Subcutaneous adipose tissue (tissue), 4 donors: ENCODE data around the gene SAP30L. TPM values are rescaled to one million over a fixed set of nuclear protein-coding genes. Genes with fewer than 3 reads are reported as not detected.

Experiments
- CTCF ChIP-seq: fragments of 450-650 bp; IDR thresholded peaks from one replicate; pipeline ENCODE4 v1.5.1; 2016; ENCODE audit warnings: low read depth, mild to moderate bottlenecking, control low read depth, antibody characterized with exemption, moderate library complexity
- total RNA-seq, 4 donors: library from RNA; depleted of rRNA; stranded (reverse); fragments of >200 nt; gene quantifications; one replicate each; pipeline ENCODE4 v1.1.0, GENCODE V29; 2016

The SAP30L gene
- total RNA-seq, 4 donors from 2014 or later: 22.2 to 43.6 (median 27.6) TPM

DNA sequence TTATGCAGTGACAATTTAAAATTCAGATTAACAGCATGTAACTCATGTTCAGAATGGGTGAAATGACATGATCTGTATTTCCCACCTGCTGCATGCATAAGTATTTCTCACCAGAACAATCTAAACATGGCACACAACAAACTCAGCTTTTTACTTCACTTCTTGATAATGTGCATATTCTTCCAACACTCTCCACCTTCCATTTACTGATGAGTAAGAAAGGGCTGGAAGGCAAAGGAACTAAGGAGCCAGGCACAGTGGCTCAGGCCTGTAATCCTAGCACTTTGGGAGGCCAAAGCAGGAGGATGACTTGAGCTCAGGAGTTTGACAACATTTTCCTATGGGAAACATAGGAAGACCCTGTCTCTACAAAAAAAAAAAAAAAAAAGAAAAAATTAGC, 35.8 kb upstream of the SAP30L start:
- no peak for TF ChIP-seq CTCF

DNA sequence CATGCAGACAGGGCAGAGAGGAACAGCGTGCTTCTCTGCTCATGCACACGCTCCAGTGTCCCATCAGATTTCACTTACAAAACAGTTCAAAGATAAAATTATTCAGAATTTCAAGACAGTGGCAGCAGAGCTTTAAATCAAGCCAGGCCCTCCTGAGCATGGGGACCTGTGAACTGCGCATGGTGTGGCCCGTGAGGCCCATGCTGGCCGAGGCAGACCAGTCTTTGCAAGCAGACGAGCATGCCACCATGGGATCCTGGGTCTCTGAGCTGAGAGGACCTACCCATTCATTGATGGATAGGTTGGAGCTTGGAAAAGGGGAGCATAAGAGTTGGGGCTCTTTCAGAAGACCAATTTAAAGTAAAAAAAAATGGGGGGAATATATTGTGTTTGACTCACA, 35.0 kb upstream of the SAP30L start:
- no peak for TF ChIP-seq CTCF

DNA sequence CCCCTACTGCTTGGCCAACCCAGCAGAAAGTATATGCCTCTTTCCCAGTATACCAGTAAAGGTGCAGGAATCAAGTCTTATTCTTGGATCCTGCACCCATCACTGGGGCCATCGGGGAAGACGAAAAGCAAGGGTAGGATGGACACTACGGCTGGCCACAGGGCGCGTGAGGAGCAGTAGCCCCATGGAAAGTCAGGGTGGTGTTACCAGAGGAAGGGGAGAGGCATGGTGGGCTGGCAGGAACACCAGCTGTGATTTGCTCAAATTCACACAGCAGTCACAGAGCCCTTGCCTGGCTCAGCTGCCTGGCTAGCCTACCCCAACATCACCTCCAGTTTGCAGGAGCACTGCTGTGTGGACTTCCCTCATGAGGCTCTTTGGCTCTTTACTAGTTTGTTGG, 34.5 kb upstream of the SAP30L start:
- no peak for TF ChIP-seq CTCF

DNA sequence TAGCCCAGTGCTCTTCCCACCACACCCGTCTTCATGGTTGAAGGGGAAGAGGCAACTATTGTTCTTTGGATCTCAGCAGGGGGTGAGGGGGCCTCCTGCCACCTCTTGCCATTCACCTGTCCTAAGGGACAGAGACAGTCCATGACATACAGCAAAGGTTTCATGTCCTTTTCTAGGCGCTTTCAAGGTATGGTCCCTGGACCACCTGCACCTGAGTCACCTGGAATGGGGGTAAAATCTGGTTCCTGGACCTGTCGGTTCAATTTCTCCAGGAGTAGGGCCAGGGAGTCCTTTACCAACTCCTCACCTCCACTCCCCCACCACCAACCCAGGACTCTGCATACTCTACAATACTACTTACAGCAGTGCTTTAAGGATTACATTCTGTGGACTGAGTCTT, 33.5 kb upstream of the SAP30L start:
- no peak for TF ChIP-seq CTCF

DNA sequence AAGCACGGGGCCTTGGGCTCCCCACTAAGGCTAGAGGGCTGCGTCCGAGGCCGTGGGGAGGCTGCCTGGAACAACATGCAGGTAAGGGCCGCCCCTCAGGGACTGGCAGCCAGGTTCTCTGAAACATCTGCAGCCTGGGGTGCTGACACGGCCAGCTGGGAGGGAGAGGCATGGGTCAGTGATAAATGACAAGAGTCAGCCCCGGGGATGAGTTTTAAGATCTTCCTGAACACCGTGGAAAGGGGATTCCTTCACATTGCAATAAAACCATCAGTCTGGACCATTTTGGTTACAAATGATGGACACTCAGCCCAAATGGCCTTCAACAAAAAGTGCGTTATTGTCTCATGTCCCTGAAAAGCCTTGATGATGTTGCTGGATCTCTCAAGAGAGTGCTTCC, 32.9 kb upstream of the SAP30L start:
- no peak for TF ChIP-seq CTCF

GRCh38 chr5:154415114-154415513, 30.7 kb upstream of the SAP30L start:
- TF ChIP-seq CTCF: no peak

- TF ChIP-seq CTCF: no peak
Measured at GRCh38 chr5:154418344-154418820, 27.4 kb upstream of the SAP30L start.
